ENCODE measurements around the gene GLIS1.

DNA sequence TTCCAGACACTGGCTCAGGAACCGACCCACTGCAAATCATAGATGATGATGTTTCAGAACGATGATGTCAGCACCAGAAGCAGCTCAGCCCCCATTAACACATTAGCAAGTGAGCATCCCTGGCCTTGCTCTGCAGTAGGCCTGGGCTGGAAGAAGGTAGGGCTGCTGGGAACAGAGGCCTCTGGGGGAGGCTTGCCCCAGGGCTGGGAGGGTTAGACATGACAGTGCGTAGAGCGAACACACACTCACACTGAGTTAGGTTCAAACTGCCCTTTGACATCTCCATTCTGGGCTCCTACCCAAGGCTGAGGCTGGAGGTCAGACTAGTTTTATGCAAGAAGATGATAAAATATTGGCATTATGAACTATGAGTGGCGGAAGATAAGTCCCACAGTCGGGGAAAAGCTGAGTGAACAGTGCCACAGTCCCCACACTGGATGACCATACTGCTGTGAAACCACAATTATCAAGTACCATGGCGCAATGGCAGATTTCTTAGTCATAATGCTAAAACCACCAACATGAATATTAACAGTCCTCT lies 188.7 kb downstream of the GLIS1 start:
- TF ChIP-seq POLR2A (IDR thresholded peaks at IDR 0.05) (no peak), POLR2AphosphoS5 (IDR thresholded peaks at IDR 0.05) (no peak), CTCF (IDR thresholded peaks at IDR 0.05) (no peak)
